ENCODE measurements around the gene RUNX3. TPM values are rescaled to one million over a fixed set of nuclear protein-coding genes. Genes with fewer than 3 reads are reported as not detected.

The RUNX3 gene
- total RNA-seq, 1 experiment from 2014 or later: 10.7 TPM

DNA sequence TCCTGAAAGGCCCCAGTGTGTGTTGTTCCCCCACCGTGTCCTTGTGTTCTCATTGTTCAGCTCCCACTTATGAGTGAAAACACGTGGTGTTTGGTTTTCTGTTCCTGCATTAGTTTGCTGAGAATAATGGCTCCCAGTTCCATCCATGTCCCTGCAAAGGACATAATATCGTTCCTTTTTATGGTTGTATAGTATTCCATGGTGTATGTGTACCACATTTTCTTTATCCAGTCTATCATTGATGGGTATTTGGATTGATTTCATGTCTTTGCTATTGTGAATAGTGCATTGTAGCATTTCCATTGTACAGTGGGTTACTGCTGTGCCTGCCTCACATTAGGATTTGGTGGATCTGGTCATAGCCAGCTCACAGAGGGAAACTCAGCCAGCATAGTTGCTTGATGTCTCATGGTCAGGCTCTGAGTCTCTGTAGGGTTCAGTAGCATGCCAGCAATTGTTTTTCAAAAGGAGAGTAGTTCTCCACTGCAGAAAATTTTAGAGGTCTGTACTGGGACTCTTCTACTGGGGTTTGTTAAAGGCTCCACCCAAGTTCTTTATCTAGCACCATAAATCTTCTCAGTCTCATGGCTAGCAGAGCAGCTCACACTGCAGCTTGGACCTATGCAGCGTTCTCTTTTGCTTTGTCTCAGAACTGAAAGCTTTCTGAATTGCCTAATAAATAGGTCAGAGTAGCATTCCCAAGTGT lies 41.0 kb downstream of the RUNX3 start:
- in situ Hi-C loops (cut with HindIII; ENCODE audit: low pct_unique_long_range_greater_than_20kb, low sequenced_read_pairs): no loop called here
- DNase-seq (ENCODE audit: low read depth, low spot score): no peak

DNA sequence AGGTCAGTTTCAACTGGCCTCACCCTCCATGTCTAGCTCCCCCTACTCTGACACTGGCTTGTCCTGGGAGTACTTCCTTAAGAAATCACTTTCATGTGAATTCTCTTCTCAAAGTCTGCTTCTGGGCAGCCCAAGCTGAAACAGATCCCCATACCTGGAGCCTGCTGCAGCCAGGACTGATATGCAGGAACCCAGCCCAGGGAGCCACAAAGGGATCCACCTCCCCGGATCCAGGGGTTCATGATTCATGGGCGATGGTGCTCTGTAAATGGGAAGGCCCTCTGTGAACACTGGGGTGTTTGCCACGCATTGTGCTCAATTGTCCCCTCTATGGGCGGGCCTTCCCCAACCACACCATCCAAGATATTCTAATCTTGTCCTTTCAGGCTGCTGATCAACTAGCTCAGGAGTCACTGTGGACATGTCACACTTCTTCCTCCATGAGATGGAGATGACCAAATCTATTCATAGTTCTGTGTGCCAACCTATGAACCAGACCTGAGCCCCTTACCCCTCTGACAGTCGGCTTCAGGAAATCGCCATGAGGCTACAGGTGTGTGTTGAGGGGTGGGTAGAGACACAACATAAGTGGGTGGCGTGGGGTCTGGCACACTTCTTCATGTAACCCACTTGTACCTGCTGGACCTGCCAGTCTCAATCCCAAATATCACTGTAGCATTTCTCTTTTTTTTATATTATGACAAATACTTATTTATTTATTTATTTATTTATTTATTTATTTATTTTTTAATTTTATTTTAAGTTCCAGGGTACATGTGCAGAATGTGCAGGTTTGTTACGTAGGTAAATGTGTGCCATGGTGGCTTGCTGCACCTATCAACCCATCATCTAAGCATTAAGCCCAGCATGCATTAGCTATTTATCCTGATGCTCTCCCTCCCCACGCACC lies 41.8 kb downstream of the RUNX3 start:
- no peak for DNase-seq (ENCODE audit: low read depth, low spot score)
- in situ Hi-C loops (cut with HindIII; ENCODE audit: low pct_unique_long_range_greater_than_20kb, low sequenced_read_pairs): no loop called here

DNA sequence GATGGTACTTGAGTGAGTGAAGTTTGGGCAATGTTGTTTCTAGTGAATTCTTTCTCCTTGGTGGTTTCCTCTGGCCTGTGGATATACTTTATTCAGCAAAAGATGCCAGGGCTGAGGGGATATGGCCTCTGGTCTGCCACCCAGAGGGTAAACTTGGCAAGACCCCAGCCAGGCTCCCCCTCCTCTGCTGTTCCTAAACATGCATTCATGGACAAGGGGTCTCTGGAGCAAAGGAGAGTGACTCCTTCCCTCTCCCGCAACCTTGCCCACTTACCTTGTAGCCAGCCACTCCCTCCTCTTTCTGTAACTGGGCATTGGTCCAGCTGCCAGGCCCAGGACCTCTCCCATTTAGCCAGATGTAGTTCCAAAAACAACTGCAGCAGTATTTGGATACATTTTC lies 43.8 kb downstream of the RUNX3 start:
- no peak for DNase-seq (ENCODE audit: low read depth, low spot score)
- in situ Hi-C loops (cut with HindIII; ENCODE audit: low pct_unique_long_range_greater_than_20kb, low sequenced_read_pairs): no loop called here

DNA sequence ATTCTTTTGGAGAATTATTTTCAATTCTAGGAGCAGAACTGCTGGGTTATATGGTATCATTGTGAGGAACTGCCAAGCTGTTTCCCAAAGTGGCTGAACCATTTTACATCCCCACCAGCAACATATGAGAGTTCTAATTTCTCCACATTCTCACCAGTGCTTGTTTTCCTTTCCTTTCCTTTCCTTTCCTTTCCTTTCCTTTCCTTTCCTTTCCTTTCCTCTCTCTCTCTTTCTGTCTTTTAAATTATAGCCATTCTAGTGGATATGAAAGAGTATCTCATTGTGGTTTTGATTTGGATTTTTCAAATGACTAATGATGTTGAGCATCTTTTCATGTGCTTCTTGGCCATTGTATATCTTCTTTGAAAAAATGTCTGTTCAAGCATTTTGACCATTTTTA lies 45.3 kb downstream of the RUNX3 start:
- in situ Hi-C loops (cut with HindIII; ENCODE audit: low pct_unique_long_range_greater_than_20kb, low sequenced_read_pairs): no loop called here
- no peak for DNase-seq (ENCODE audit: low read depth, low spot score)

GRCh38 chr1:24881034-24881433 lies 49.0 kb downstream of the RUNX3 start:
- in situ Hi-C loops (cut with HindIII; ENCODE audit: low pct_unique_long_range_greater_than_20kb, low sequenced_read_pairs): no loop called here
- no peak for DNase-seq (ENCODE audit: low read depth, low spot score)

DNA sequence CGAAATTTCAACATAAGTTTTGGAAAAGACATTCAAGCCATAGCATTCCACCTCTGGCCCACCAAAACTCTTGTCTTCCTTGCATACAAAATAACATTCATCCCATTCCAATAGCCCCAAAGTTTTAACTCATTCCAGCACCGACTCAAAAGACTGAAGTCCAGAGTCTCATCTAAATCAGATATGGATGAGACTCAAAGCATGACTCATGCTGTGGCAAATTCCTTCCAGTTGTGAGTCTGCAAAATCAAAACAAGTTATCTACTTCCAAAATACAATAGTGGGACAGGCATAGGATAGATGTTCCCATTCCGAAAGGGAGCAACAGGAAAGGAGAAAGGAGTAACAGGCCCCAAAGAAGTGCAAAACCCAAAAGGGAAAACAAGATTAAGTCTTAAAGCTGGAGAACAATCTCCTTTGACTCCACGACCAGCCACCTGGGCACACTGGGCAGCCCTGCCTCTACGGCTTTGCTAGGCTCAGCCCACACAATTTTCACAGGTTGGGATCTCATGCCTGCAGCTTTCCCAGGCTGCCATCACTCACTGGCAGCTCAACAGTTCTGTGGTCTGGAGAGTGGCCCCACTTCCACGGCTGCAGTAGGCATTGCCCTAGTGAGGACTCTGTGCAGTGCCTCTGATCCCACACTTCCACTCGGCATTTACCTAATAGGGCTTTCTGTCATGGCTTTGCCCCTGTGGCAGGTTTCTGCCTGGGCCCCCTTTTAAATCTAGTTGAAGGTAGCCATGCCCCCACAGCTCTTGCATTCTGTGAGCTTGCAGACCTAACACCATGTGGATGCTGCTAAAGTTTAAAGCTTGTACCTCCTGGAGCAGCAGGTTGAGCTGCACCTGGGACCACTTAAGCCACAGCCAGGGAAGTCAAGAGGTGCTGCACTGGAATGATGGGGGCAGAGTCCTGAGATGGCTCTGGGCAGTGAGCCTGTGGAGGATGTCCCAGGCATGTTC lies 51.0 kb downstream of the RUNX3 start:
- in situ Hi-C loops (cut with HindIII; ENCODE audit: low pct_unique_long_range_greater_than_20kb, low sequenced_read_pairs): no loop called here
- no peak for DNase-seq (ENCODE audit: low read depth, low spot score)

DNA sequence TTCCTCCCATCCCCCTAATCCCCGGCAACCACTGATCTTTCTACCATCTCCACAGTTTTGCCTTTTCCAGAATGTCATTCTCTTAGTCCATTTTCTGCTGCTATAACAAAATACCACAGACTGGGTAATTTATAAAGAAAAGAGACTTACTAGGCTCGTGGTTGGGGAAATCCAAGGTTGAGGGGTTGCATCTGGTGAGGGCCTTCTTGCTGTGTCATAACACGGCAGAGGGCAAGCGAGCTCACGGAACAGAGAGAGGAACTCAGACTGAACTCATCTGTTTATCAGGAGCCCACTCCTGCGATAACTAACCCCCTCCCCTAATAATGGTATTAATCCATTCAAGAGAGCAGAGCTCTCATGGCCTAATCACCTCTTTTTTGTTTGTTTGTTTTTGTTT lies 52.0 kb downstream of the RUNX3 start:
- DNase-seq (ENCODE audit: low read depth, low spot score): no peak

GRCh38 chr1:24875991-24876506 lies 54.0 kb downstream of the RUNX3 start:
- in situ Hi-C loops (cut with HindIII; ENCODE audit: low pct_unique_long_range_greater_than_20kb, low sequenced_read_pairs): no loop called here
- DNase-seq (ENCODE audit: low read depth, low spot score): no peak

More for the DNA sequence above, 52.0 kb downstream of the RUNX3 start:
- in situ Hi-C loops (cut with HindIII; ENCODE audit: low pct_unique_long_range_greater_than_20kb, low sequenced_read_pairs): no loop called here

DNA sequence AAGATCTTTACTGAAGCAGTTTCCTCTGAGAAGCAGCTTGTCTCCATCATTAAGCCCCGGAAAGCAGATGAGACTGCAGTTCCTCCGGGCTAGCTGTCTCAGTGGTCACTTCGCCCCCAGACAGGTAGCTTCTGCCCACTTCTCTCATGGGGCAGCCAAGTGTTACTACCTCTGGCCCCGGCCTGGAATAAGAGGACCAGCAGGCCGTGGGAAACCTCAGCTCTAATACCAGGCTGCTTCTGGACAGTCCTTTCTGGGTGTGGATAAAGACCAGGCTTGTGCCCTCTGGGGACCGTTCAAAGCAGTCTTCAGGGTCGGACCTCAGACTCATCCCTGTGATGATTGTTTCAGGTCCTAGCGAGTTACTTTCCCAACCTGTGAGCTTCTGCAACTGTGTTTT lies 54.8 kb downstream of the RUNX3 start:
- DNase-seq (ENCODE audit: low read depth, low spot score): no peak
- in situ Hi-C loops (cut with HindIII; ENCODE audit: low pct_unique_long_range_greater_than_20kb, low sequenced_read_pairs): no loop called here

- in situ Hi-C loops (cut with HindIII; ENCODE audit: low pct_unique_long_range_greater_than_20kb, low sequenced_read_pairs): no loop called here
- no peak for DNase-seq (ENCODE audit: low read depth, low spot score)
Observed at GRCh38 chr1:24874611-24875234, 55.4 kb downstream of the RUNX3 start.

DNA sequence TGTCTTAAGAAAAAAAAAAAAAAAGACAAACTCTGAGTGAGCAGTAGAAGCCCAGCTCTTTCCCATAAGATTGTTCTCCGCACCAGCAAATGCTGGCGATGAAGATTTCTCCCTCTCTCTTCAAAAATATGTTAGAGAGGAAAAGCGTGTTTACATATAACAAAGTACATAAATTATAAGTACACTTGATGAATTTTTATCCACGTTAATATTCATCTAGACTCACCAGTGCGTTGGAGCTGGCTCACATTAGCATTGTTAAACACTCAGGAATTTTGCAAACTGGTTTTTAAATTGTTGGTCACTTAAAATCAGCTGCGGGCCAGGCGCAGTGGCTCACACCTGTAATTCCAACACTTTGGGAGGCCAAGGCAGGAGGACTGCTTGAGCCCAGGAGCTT lies 56.0 kb downstream of the RUNX3 start:
- DNase-seq (ENCODE audit: low read depth, low spot score): no peak
- in situ Hi-C loops (cut with HindIII; ENCODE audit: low pct_unique_long_range_greater_than_20kb, low sequenced_read_pairs): no loop called here

DNA sequence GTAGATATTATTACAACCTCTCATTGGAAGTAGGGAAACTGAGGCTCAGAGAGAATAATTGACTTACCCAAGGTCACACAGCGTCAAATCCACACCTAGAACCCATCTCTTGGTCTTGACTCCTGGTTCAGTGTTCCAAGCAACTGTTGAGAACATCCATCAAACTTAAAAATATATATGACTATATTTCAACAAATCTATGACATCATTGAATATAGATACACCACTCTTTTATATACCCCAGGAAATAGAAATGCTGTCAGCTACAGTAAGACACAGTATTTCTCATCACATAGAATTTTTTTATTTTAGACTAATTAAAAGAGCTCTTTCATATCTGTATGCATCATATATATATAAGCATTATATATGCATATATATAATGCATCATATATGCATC lies 56.9 kb downstream of the RUNX3 start:
- in situ Hi-C loops (cut with HindIII; ENCODE audit: low pct_unique_long_range_greater_than_20kb, low sequenced_read_pairs): no loop called here
- DNase-seq (ENCODE audit: low read depth, low spot score): no peak

DNA sequence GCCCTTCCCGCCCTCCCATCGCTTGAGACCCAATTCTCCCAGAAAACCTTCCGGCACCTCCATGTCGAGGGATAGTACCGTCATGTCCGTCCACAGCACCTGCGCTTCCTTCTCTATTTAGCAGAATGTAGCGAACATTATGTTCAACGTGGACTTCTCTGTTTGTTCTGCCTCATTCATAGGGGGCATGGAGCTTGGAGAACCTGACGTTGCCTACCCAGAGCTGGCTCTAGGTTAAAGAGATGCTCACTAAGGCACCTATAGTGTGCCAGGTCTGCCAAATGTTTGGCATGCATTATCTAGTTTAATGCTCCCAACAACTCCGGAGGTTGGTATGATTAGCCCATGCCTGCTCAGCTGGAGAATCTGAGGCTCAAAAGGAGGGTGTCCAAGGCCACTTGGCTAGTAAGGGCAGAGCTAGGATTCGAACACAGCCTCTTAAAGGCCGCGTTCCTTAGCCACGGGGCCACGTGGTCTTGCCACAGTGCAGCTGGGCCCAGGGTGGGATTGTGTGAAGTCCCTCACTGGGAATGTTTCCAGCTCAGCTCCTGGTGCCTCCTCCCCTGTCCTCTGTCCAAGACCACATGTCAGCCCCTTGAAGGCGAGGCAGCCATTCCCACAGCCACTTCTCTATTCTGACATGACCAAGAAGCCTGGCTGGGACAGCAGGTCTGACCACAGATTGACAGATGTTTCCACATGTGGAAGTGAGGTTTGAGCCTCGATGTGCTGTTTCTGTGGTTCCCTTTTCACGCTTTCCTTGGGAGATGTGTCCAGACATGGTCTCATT lies 57.8 kb downstream of the RUNX3 start:
- in situ Hi-C loops (cut with HindIII; ENCODE audit: low pct_unique_long_range_greater_than_20kb, low sequenced_read_pairs): no loop called here
- DNase-seq (ENCODE audit: low read depth, low spot score): no peak

DNA sequence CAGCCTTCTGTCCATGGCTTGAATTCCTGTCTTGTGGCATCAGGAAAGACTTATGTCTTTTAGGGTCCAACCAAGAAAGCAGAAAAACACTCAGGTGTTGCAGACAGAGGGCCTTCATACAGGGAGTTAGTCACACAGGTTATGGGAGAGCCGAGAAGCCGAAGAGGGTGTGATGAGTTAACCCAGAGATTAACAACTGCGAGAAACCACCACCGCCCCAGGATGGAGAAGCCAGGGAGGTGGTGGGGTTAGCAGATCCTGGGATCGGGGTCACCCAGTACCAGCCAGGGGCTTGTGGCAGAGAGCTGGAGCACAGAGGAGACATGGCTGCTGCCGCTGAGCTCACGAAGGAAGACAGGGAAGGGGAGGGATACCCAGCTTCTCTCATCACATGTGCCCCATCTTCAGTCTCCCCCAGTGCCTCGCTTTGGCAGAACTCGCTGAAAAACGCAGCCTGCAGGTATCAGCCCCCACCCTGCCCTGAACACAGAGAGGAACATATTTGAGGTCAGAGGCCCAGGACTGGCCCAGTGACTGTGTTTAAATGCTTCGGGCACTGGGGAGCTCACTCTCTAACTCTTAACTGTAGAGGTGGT lies 58.7 kb downstream of the RUNX3 start:
- no peak for DNase-seq (ENCODE audit: low read depth, low spot score)
- in situ Hi-C loops (cut with HindIII; ENCODE audit: low pct_unique_long_range_greater_than_20kb, low sequenced_read_pairs): no loop called here

GRCh38 chr1:24870551-24871195 lies 59.4 kb downstream of the RUNX3 start:
- in situ Hi-C loops (cut with HindIII; ENCODE audit: low pct_unique_long_range_greater_than_20kb, low sequenced_read_pairs): no loop called here
- DNase-seq (ENCODE audit: low read depth, low spot score): no peak

Data from SK-MEL-5 (cell line).